Measurements from ENCODE around the gene SPECC1.
A peak's percentile ranks its signal among the peaks of the same experiment; 100 is the strongest.
"Not testable (repeated sequence)": the region's sequence is repeated elsewhere in the genome, so short reads cannot be mapped to it uniquely, and the experiment has no call there.

The SPECC1 gene

DNA sequence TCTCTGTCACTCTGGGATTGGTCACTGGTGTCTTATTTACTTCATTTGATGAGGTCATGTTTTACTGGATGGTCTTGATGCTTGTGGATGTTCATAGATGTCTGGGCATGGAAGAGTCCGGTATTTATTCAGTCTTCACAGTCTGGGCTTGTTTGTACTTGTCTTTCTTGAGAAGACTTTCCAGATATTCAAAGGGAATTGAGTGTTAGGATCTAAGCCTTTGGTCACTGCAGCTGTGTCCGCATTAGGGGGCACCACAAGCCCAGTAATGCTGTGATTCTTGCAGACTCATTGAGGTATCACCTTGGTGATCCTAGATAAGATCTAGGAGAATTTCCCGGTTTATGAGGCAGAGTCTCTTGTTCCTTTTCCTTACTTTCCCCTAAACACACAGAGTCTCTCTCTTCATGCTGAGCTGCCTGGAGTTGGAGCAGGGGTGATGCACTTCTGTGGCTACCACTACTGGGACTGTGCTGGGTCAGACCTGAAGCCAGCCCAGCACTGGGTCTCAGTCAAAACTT is 214.7 kb downstream of the SPECC1 start:
- H3K4me3 ChIP-seq (ENCODE audit: low read length): no peak overlapping the region
- no peak for DNase-seq (ENCODE audit: low read depth)
- TF ChIP-seq, protein P1, sequence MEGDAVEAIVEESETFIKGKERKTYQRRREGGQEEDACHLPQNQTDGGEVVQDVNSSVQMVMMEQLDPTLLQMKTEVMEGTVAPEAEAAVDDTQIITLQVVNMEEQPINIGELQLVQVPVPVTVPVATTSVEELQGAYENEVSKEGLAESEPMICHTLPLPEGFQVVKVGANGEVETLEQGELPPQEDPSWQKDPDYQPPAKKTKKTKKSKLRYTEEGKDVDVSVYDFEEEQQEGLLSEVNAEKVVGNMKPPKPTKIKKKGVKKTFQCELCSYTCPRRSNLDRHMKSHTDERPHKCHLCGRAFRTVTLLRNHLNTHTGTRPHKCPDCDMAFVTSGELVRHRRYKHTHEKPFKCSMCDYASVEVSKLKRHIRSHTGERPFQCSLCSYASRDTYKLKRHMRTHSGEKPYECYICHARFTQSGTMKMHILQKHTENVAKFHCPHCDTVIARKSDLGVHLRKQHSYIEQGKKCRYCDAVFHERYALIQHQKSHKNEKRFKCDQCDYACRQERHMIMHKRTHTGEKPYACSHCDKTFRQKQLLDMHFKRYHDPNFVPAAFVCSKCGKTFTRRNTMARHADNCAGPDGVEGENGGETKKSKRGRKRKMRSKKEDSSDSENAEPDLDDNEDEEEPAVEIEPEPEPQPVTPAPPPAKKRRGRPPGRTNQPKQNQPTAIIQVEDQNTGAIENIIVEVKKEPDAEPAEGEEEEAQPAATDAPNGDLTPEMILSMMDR (conservative IDR thresholded peaks at IDR 0.05; ENCODE audit: low read length): 0 out of 2 replicates have a peak, but pooled peaks have one; percentile 9

- TF ChIP-seq, protein P1 (conservative IDR thresholded peaks at IDR 0.05; ENCODE audit: low read length): no peak
- DNase-seq (ENCODE audit: low read depth): no peak
- no peak overlapping the region for H3K4me3 ChIP-seq (ENCODE audit: low read length)
Measured at GRCh38 chr17:20224379-20224778, 215.2 kb downstream of the SPECC1 start.

DNA sequence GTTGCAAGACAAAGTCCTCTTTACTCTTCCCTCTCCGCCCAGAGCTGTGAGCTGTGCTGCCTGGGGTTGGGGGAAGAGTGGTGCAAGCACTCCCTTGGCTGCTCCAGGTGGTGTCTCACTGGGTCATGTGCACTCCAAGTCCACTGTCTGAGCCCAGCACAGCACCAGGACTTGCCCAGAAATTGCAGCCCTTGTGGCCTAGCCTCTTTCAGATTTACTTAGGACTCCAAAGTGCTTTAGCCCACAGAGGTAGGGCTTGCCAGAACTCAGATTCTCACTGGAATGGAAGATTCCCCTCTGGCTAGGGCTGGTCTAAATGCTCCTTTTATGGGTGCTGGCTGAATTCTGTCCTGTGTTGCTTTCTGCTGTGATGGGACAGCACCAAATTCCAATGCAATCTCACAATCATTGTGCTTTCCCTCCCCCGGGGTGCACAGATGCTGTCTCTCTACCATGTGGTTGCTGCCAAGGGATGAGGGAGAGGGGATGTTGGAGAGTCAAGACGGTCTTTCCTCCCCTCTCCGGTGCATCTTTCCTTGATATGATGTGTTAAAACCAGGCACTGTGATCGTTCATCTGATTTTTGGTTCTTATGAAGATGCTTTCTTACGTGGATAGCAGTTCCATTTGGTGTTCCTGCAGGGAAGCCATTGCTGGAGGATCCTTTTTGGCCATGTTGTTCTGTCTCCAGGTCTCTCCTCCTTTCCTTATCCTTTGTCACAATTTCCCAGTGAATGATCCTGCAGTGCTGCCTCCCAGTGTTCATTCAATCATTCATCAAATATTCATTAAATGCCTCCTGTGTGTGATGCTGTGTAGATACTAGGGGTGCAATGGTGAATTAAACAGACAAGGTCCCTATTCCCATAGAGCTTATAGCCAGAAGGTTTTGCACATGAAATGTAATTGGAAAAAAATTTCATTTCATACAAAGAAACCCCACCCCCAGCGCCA is 216.3 kb downstream of the SPECC1 start:
- TF ChIP-seq, protein P1 (conservative IDR thresholded peaks at IDR 0.05; ENCODE audit: low read length): no peak; the same call in 1 of the 2 replicates
- no peak for DNase-seq (ENCODE audit: low read depth)
- no peak overlapping the region for H3K4me3 ChIP-seq (ENCODE audit: low read length)

DNA sequence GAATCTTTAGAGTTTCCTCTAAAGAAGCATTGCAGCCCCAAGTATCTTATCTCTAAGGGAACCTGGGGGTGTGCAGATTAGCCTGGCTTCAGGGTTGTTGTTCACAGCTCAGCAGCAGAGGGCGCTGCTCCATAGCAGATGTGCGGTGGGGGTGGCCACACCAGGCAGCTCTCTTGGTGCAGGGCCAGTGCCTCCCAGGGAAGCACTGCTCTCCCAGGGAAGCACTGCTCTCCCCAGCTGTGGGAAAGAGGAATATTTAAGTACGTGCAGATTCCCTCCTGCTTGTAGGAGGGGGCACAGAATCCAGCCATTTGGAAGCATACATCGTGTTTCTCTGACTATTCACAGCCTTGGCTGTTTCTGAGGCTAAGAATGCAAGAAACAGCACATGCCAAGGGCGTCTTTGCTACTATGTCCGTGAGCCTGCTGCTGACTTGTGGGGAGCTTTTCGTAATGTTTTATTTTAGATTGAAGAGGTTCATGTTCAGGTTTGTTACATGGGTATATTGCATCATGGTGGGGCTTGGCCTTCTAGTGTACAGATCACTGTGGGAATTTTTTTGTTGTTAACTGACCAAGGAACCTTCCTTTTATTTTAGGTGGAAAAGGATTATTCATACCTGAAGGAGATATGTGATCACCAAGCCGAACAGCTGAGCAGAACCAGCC is 217.8 kb downstream of the SPECC1 start:
- peak; percentile 84 for DNase-seq (ENCODE audit: low read depth)
- TF ChIP-seq, protein P1 (conservative IDR thresholded peaks at IDR 0.05; ENCODE audit: low read length): peak; percentile 91
- no peak overlapping the region for H3K4me3 ChIP-seq (ENCODE audit: low read length)

- not testable (repeated sequence) for H3K4me3 ChIP-seq (ENCODE audit: low read length)
- peak; percentile 63 for DNase-seq (ENCODE audit: low read depth)
Measured at GRCh38 chr17:20227720-20228370, 218.7 kb downstream of the SPECC1 start.

DNA sequence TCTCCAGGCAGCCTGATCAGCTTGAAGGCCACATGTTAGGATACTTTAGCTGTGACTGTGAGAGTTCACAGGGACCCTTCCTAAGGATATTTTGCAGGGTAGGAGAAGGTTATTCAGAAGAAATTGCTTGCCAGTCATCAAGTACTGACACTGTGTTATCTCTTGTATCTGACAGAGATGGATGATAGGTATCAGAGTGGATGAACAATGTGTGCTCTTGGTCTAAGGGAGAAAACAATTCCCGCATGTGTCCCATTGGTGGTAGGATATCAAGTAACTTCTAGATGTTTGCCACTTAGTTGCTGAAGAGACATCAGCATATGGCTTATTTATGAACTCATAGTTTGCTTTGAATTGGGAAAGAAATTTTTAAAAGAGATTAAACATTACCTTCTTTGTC is 219.3 kb downstream of the SPECC1 start:
- H3K4me3 ChIP-seq (ENCODE audit: low read length): no peak overlapping the region
- TF ChIP-seq, protein P1 (conservative IDR thresholded peaks at IDR 0.05; ENCODE audit: low read length): no peak
- no peak for DNase-seq (ENCODE audit: low read depth)

DNA sequence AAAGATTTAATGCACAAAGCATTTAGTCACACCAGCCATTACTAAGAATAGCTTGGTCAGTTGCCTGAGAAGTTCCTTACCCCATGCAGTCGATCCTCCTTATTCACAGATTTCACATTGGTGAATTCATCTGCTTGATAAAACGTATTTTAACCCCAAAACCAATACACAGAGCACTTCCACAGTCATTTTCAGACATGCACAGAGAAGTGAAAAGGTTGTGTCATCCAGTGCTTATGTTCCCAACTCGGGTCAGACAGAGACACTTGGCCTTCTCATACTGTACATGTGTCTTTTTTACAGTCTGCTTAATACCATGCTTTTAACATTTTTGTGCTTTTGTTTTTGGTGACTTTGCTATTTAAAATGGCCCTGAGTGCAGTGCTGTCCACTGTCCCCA is 219.7 kb downstream of the SPECC1 start:
- peak; percentile 41 for DNase-seq (ENCODE audit: low read depth)
- no peak overlapping the region for H3K4me3 ChIP-seq (ENCODE audit: low read length)
- TF ChIP-seq, protein P1 (conservative IDR thresholded peaks at IDR 0.05; ENCODE audit: low read length): no peak

All from AG10803 (cell line).